Endothelial cell of umbilical vein (primary cell): ENCODE results near the gene WAC. TPM values are rescaled to one million over a fixed set of nuclear protein-coding genes. Genes with fewer than 3 reads are reported as not detected.

Experiments
- BruUV-seq: library from RNA; stranded (reverse); fragments of 400-500 nt; replicated peaks from 2 replicates; lab custom pipeline; 2021; lab: Mats Ljungman, UMichigan
- CTCF ChIA-PET: fragments of 300-600, 350-600 bp; sonication (Branson Sonifier 250); formaldehyde crosslinking; loops from one replicate; lab custom pipeline; 2021; ENCODE audit warnings: antibody characterized with exemption, inconsistent platforms; lab: Charles Lee
- POLR2A ChIA-PET: fragments of 300-600, 350-600 bp; sonication (Branson Sonifier 250); formaldehyde crosslinking; loops from one replicate; lab custom pipeline; 2021; ENCODE audit warnings: antibody characterized with exemption, inconsistent platforms; lab: Charles Lee
- DNase-seq: peaks from one replicate; pipeline ENCODE4 v3.0.0-alpha.2; 2011; ENCODE audit warnings: low read depth, low spot score
- FAIRE-seq: peaks from 2 replicates; lab custom pipeline; 2011; peaks lifted over from hg19 to GRCh38; lab: Jason Lieb, UNC
- H2AFZ ChIP-seq: 2 replicates; pipeline ENCODE4 v1.6.0; 2012; ENCODE audit warnings: low read depth, low read length, control low read depth, inconsistent platforms
- H3K27ac ChIP-seq: 2 replicates; pipeline ENCODE4 v1.5.1; 2011; ENCODE audit warnings: low read depth, mild to moderate bottlenecking, control low read depth, low read length, moderate library complexity; ENCODE audit not compliant: insufficient read depth
- H3K27me3 ChIP-seq, 2 experiments: 2 replicates each; pipeline versions ENCODE4 v1.6.0 to v1.6.1; 2011; ENCODE audit warnings: low read length in 2 of 2, mixed read lengths in 1 of 2; ENCODE audit not compliant: control insufficient read depth in 2 of 2, insufficient read depth in 2 of 2
- H3K36me3 ChIP-seq, 2 experiments: 2 replicates in 1 of 2; 3 replicates in 1 of 2; pipeline ENCODE4 v1.5.1; 2011; ENCODE audit warnings: low read length in 2 of 2, mild to moderate bottlenecking in 1 of 2, moderate library complexity in 1 of 2; ENCODE audit not compliant: control insufficient read depth in 2 of 2, insufficient read depth in 2 of 2; ENCODE audit errors: extremely low read depth in 1 of 2
- H3K4me1 ChIP-seq: 3 replicates; pipeline ENCODE4 v1.5.1; 2011; ENCODE audit warnings: mild to moderate bottlenecking, low read length; ENCODE audit not compliant: control insufficient read depth, insufficient read depth; ENCODE audit errors: extremely low read depth
- H3K4me2 ChIP-seq: 2 replicates; pipeline ENCODE4 v1.6.1; 2011; ENCODE audit warnings: low read length, control low read depth, mixed read lengths; ENCODE audit not compliant: insufficient read depth
- H3K4me3 ChIP-seq, 3 experiments: fragments of 200-600 bp in 1 of 3; sonication (generic), shearing (Covaris generic) in 1 of 3; replicated peaks in 1 of 3; 2 replicates each; pipeline ENCODE4 v1.5.1; 2011 to 2016; ENCODE audit warnings: control low read depth in 3 of 3, low read length in 3 of 3, mild to moderate bottlenecking in 2 of 3, inconsistent platforms in 1 of 3, low read depth in 1 of 3, moderate library complexity in 1 of 3; ENCODE audit not compliant: insufficient read depth in 1 of 3
- H3K79me2 ChIP-seq: 2 replicates; pipeline ENCODE4 v1.6.0; 2012; ENCODE audit warnings: low read length, inconsistent platforms; ENCODE audit not compliant: control insufficient read depth, insufficient read depth
- H3K9ac ChIP-seq: replicated peaks from 2 replicates; pipeline ENCODE3; 2011; ENCODE audit warnings: low read length, control low read depth; ENCODE audit not compliant: insufficient read depth; ENCODE audit errors: extremely low read depth
- H3K9me1 ChIP-seq: replicated peaks from 3 replicates; pipeline ENCODE4 v1.6.0; 2011; ENCODE audit warnings: mild to moderate bottlenecking, low read length; ENCODE audit not compliant: control insufficient read depth, insufficient read depth; ENCODE audit errors: extremely low read depth
- H3K9me3 ChIP-seq: replicated peaks from 2 replicates; pipeline ENCODE4 v1.5.1; 2012; ENCODE audit warnings: low read length, inconsistent platforms; ENCODE audit not compliant: control insufficient read depth, insufficient read depth
- H4K20me1 ChIP-seq: replicated peaks from 2 replicates; pipeline ENCODE3; 2011; ENCODE audit warnings: mild to moderate bottlenecking, low read length; ENCODE audit not compliant: control insufficient read depth, insufficient read depth; ENCODE audit errors: extremely low read depth
- EZH2 ChIP-seq: IDR thresholded peaks from 2 replicates; pipeline ENCODE4 v1.6.1; 2012; ENCODE audit warnings: borderline replicate concordance, low read depth, mild to moderate bottlenecking, moderate library complexity, low read length, inconsistent platforms; ENCODE audit not compliant: severe bottlenecking
- FOS ChIP-seq: IDR thresholded peaks from 2 replicates; pipeline ENCODE4 v1.6.1; 2011; ENCODE audit warnings: mild to moderate bottlenecking, low read length, moderate library complexity, borderline replicate concordance; ENCODE audit not compliant: insufficient read depth
- GATA2 ChIP-seq: IDR thresholded peaks from 2 replicates; pipeline ENCODE4 v1.7.0; 2011; ENCODE audit warnings: low read depth, mild to moderate bottlenecking, moderate library complexity, mixed read lengths, low read length; ENCODE audit not compliant: insufficient read length, insufficient read depth
- JUN ChIP-seq: IDR thresholded peaks from 2 replicates; pipeline ENCODE4 v1.6.1; 2011; ENCODE audit warnings: borderline replicate concordance, low read depth; ENCODE audit not compliant: insufficient read length, insufficient read depth
- MYC ChIP-seq: IDR thresholded peaks from one replicate; pipeline ENCODE4 v1.6.1; 2011; ENCODE audit warnings: mild to moderate bottlenecking, low read depth, low read length
- POLR2A ChIP-seq: IDR thresholded peaks from 2 replicates; pipeline ENCODE4 v1.6.1; 2012; ENCODE audit warnings: low read depth, mild to moderate bottlenecking, control low read depth, low read length
- POLR2AphosphoS5 ChIP-seq: IDR thresholded peaks from 2 replicates; pipeline ENCODE4 v1.6.1; 2012; ENCODE audit warnings: low read depth, mild to moderate bottlenecking, control low read depth, low read length, moderate library complexity; ENCODE audit not compliant: insufficient read depth
- dilution Hi-C: fragments of 300-500 bp; cut with MboI; formaldehyde crosslinking; loops from one replicate; pipeline ENCODE4 v1.15.0; 2019; ENCODE audit warnings: low sequenced_read_pairs; ENCODE audit not compliant: extremely low pct_ligation_motif_present
- intact Hi-C: fragments of 100-400 bp; cut with micrococcal nuclease; formaldehyde crosslinking; loops from one replicate; pipeline ENCODE4 v1.10.0; 2022
- polyA plus RNA-seq, 4 experiments: library from polyadenylated mRNA; depleted of rRNA in 3 of 4; stranded (reverse) in 3 of 4; unstranded in 1 of 4; fragments of >200 nt; gene quantifications; 2 replicates each; pipeline versions ENCODE4 v1.2.1 to v1.2.3, GENCODE V29; 2011 to 2012; ENCODE audit warnings: missing spikeins in 1 of 4
- total RNA-seq: library from RNA; stranded (reverse); gene quantifications from 2 replicates; pipeline ENCODE4 v1.2.3, GENCODE V29; 2021
- TF ChIP-seq, protein P1 (sequence below), 2 donors: IDR thresholded peaks; 1 replicate in 1 of 2; 2 replicates in 1 of 2; pipeline ENCODE4 v1.5.1; 2011; ENCODE audit warnings: low read length in 2 of 2, mild to moderate bottlenecking in 2 of 2, moderate library complexity in 2 of 2, control low read depth in 1 of 2, inconsistent platforms in 1 of 2, low read depth in 1 of 2; ENCODE audit not compliant: insufficient read depth in 1 of 2; ENCODE audit errors: extremely low read depth in 1 of 2
- TF ChIP-seq, protein P2 (sequence below): IDR thresholded peaks from 2 replicates; pipeline ENCODE4 v1.6.1; 2011; ENCODE audit not compliant: insufficient read depth, insufficient read length

WAC gene
- total and polyA plus RNA-seq, 2 donors (not counting 3 experiments of a cell fraction or from before 2014, with no cell fraction given): 49.2 to 101 TPM

DNA sequence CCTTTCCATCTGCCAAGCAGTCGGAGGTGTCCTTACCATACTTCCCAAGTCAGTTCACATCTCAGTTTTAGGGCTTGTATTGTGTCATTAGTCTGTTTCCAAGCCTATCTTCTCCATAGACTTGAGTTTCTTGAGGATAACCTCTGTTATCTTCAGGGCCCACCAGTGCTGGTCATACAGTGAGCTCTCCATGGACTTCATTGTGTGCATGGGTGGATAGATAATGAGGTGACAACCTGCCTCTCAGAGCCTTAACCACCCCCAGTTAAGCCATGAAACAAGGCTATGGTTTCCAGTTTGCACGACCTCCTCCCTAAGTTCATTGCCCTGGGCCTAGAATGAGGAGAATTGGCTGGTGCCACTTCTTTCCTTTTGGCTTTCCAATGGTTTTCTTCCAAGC lies 38.5 kb upstream of the WAC start:
- Histone ChIP-seq H3K4me1 (no peaks in the 10 kb centered on the region), H2AFZ (no peak overlapping the region), H3K4me2 (no peak overlapping the region), H4K20me1 (no peaks in the 10 kb centered on the region), H3K36me3 (no peaks in the 10 kb centered on the region), H3K9me3 (no peaks in the 10 kb centered on the region), H3K4me3 (no peak overlapping the region), H3K79me2 (no peaks in the 10 kb centered on the region), H3K27ac (no peak overlapping the region), H3K9me1 (no peaks in the 10 kb centered on the region), H3K9ac (no peak overlapping the region), H3K27me3 (no peaks in the 10 kb centered on the region)
- FAIRE-seq (no peak), DNase-seq (no peak)
- dilution Hi-C loops (no loop called here), intact Hi-C loops (no loop called here)
- ChIA-PET POLR2A (no interaction called here), CTCF (no interaction called here)
- TF ChIP-seq POLR2AphosphoS5: no peak
- TF ChIP-seq EZH2: no peak
- no peak for TF ChIP-seq JUN
- TF ChIP-seq, protein P1, sequence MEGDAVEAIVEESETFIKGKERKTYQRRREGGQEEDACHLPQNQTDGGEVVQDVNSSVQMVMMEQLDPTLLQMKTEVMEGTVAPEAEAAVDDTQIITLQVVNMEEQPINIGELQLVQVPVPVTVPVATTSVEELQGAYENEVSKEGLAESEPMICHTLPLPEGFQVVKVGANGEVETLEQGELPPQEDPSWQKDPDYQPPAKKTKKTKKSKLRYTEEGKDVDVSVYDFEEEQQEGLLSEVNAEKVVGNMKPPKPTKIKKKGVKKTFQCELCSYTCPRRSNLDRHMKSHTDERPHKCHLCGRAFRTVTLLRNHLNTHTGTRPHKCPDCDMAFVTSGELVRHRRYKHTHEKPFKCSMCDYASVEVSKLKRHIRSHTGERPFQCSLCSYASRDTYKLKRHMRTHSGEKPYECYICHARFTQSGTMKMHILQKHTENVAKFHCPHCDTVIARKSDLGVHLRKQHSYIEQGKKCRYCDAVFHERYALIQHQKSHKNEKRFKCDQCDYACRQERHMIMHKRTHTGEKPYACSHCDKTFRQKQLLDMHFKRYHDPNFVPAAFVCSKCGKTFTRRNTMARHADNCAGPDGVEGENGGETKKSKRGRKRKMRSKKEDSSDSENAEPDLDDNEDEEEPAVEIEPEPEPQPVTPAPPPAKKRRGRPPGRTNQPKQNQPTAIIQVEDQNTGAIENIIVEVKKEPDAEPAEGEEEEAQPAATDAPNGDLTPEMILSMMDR (IDR thresholded peaks at IDR 0.05; ENCODE audit: extremely low read depth in 1 of 2, insufficient read depth in 1 of 2, low read depth in 1 of 2, low read length in 2 of 2): no peak
- no peak for TF ChIP-seq MYC
- no peak for TF ChIP-seq POLR2A
- no peak for TF ChIP-seq FOS
- TF ChIP-seq GATA2: no peak
- TF ChIP-seq, protein P2, sequence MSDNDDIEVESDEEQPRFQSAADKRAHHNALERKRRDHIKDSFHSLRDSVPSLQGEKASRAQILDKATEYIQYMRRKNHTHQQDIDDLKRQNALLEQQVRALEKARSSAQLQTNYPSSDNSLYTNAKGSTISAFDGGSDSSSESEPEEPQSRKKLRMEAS: no peak
- no TSS peak for BruUV-seq
